Measurements from ENCODE around the gene SYF2. TPM values are rescaled to one million over a fixed set of nuclear protein-coding genes. Genes with fewer than 3 reads are reported as not detected.

Gene SYF2
- total and polyA plus RNA-seq, 12 donors, result 28.0 to 55.9 (median 36.9) TPM

- no peak overlapping the region for H3K27ac ChIP-seq
- TF ChIP-seq CTCF (IDR thresholded peaks at IDR 0.05), result no peak
- DNase-seq (no peak), ATAC-seq (no peak)
- H3K4me1 ChIP-seq, result no peaks in the 10 kb centered on the region
- intact Hi-C loops (cut with DNase I), result no loop called here
- H3K36me3 ChIP-seq, result no peaks in the 10 kb centered on the region
- H3K9me3 ChIP-seq, result no peaks in the 10 kb centered on the region
- 78 to 80% methylated on average over 5 of the region's 5 CpGs for WGBS, 2 donors
- no peak overlapping the region for H3K4me3 ChIP-seq
- H3K27me3 ChIP-seq, result peaks cover 0 to 30% (median 11%) of the 10 kb centered on the region in 7 donors
These were observed 45.2 kb downstream of the SYF2 start for GRCh38 chr1:25187077-25187476.

GRCh38 chr1:25186161-25187007, 45.9 kb downstream of the SYF2 start:
- intact Hi-C loops (cut with DNase I), result no loop called here
- 74 to 75% methylated on average over 14 of the region's 14 CpGs for WGBS, 2 donors
- no peak for DNase-seq

GRCh38 chr1:25185409-25186160, 46.7 kb downstream of the SYF2 start:
- H3K9me3 ChIP-seq, result no peaks in the 10 kb centered on the region
- DNase-seq, result no peak
- no peak for TF ChIP-seq CTCF (IDR thresholded peaks at IDR 0.05)
- H3K27me3 ChIP-seq, result peaks cover 0 to 36% (median 13%) of the 10 kb centered on the region in 7 donors
- H3K27ac ChIP-seq, result no peak overlapping the region
- no peak for ATAC-seq
- no peaks in the 10 kb centered on the region for H3K36me3 ChIP-seq
- intact Hi-C loops (cut with DNase I), result no loop called here
- H3K4me1 ChIP-seq, result no peaks in the 10 kb centered on the region
- no peak overlapping the region for H3K4me3 ChIP-seq
- 57 to 59% methylated on average over 10 of the region's 10 CpGs for WGBS, 2 donors

More at GRCh38 chr1:25186161-25187007, 45.9 kb downstream of the SYF2 start:
- Histone ChIP-seq H3K36me3 (no peaks in the 10 kb centered on the region), H3K9me3 (no peaks in the 10 kb centered on the region), H3K4me1 (no peaks in the 10 kb centered on the region), H3K27me3 (peaks cover 0 to 33% (median 11%) of the 10 kb centered on the region in 7 donors), H3K27ac (no peak overlapping the region), H3K4me3 (no peak overlapping the region)
- TF ChIP-seq CTCF (IDR thresholded peaks at IDR 0.05), result no peak
- ATAC-seq, result no peak

- DNase-seq (no peak), ATAC-seq (no peak)
- H3K9me3 ChIP-seq, result no peaks in the 10 kb centered on the region
- WGBS, 2 donors, result 84 to 85% methylated on average over 13 of the region's 13 CpGs
- H3K4me1 ChIP-seq, result no peaks in the 10 kb centered on the region
- no peak overlapping the region for H3K4me3 ChIP-seq
- no peak for TF ChIP-seq CTCF (IDR thresholded peaks at IDR 0.05)
- no peak overlapping the region for H3K27ac ChIP-seq
- peaks cover 0 to 36% (median 13%) of the 10 kb centered on the region in 7 donors for H3K27me3 ChIP-seq
- no peaks in the 10 kb centered on the region for H3K36me3 ChIP-seq
- intact Hi-C loops (cut with DNase I), result no loop called here
These were observed 48.1 kb downstream of the SYF2 start for GRCh38 chr1:25184001-25184762.
